Tibial artery (tissue), 4 donors: Measurements from ENCODE around the gene ARMH3.

ENCODE experiments used
- DNase-seq, 2 donors: peaks; one replicate each; pipeline ENCODE4 v3.0.0-alpha.2; 2019
- H3K27ac ChIP-seq, 2 donors: fragments of 200-600 bp; sonication (generic) in 1 of 2; 1 replicate in 1 of 2; 2 replicates in 1 of 2; pipeline ENCODE4 v1.5.1; 2018 to 2019; ENCODE audit warnings: mild to moderate bottlenecking in 1 of 2
- H3K27me3 ChIP-seq, 2 donors: fragments of 200-600 bp; sonication (generic) in 1 of 2; one replicate each; pipeline versions ENCODE4 v1.5.1 to v1.6.0; 2016 to 2019
- H3K36me3 ChIP-seq, 3 donors: fragments of 200-600 bp; sonication (generic) in 2 of 3; one replicate each; pipeline ENCODE4 v1.5.1; 2016 to 2019; ENCODE audit warnings: mild to moderate bottlenecking in 2 of 3
- H3K4me1 ChIP-seq, 4 donors: fragments of 200-600 bp; sonication (generic) in 2 of 4; 1 replicate in 3 of 4; 2 replicates in 1 of 4; pipeline ENCODE4 v1.5.1; 2016 to 2019
- H3K4me3 ChIP-seq, 2 donors: fragments of 200-600 bp; sonication (generic) in 1 of 2; 1 replicate in 1 of 2; 2 replicates in 1 of 2; pipeline ENCODE4 v1.5.1; 2018 to 2019; ENCODE audit warnings: mild to moderate bottlenecking in 2 of 2
- H3K9me3 ChIP-seq, 3 donors: fragments of 200-600 bp; sonication (generic) in 1 of 3; one replicate each; pipeline ENCODE4 v1.5.1; 2016 to 2019
- CTCF ChIP-seq, 2 experiments: fragments of 200-600 bp in 1 of 2; fragments of 450-650 bp in 1 of 2; IDR thresholded peaks; one replicate each; pipeline ENCODE4 v1.5.1; 2017 to 2019; ENCODE audit warnings: antibody characterized with exemption in 2 of 2, mild to moderate bottlenecking in 1 of 2, moderate library complexity in 1 of 2
- intact Hi-C: fragments of 100-400 bp; cut with DNase I; formaldehyde crosslinking; loops from one replicate; pipeline ENCODE4 v1.15.0; 2023; ENCODE audit warnings: low total_unique reads

The ARMH3 gene

GRCh38 chr10:101807158-101807557, 248.8 kb downstream of the ARMH3 start:
- Histone ChIP-seq H3K27me3 (no peaks in the 10 kb centered on the region), H3K4me1 (peaks cover 0 to 24% (median 10%) of the 10 kb centered on the region in 4 donors)

GRCh38 chr10:101803511-101803910, 252.5 kb downstream of the ARMH3 start:
- H3K4me1 ChIP-seq: peaks cover 0 to 14% (median 2%) of the 10 kb centered on the region in 4 donors
- H3K9me3 ChIP-seq: no peaks in the 10 kb centered on the region
- no peak overlapping the region for H3K4me3 ChIP-seq
- TF ChIP-seq CTCF (IDR thresholded peaks at IDR 0.05): no peak
- no peak for DNase-seq
- peaks cover 92 to 96% (median 95%) of the 10 kb centered on the region in 3 donors for H3K36me3 ChIP-seq
- intact Hi-C loops: no loop called here
- H3K27ac ChIP-seq: no peak overlapping the region
- no peaks in the 10 kb centered on the region for H3K27me3 ChIP-seq

More at GRCh38 chr10:101807158-101807557, 248.8 kb downstream of the ARMH3 start:
- no peak for TF ChIP-seq CTCF (IDR thresholded peaks at IDR 0.05)
- H3K27ac ChIP-seq: no peak overlapping the region
- peaks cover 78 to 86% (median 85%) of the 10 kb centered on the region in 3 donors for H3K36me3 ChIP-seq
- H3K9me3 ChIP-seq: no peaks in the 10 kb centered on the region
- DNase-seq: no peak
- intact Hi-C loops: no loop called here
- no peak overlapping the region for H3K4me3 ChIP-seq

GRCh38 chr10:101797403-101798059, 258.4 kb downstream of the ARMH3 start:
- TF ChIP-seq CTCF (IDR thresholded peaks at IDR 0.05): no peak
- intact Hi-C loops: no loop called here

More at GRCh38 chr10:101797403-101798059, 258.4 kb downstream of the ARMH3 start:
- H3K9me3 ChIP-seq: no peaks in the 10 kb centered on the region
- H3K27me3 ChIP-seq: no peaks in the 10 kb centered on the region
- no peak overlapping the region for H3K4me3 ChIP-seq
- H3K4me1 ChIP-seq: peaks cover 0 to 14% (median 2%) of the 10 kb centered on the region in 4 donors
- no peak overlapping the region for H3K27ac ChIP-seq
- H3K36me3 ChIP-seq: peaks cover 91 to 100% (median 99%) of the 10 kb centered on the region in 3 donors
- no peak for DNase-seq
